AG09319 (cell line): ENCODE data around the gene CCDC12.

Source experiments
- DNase-seq: peaks from one replicate; pipeline ENCODE4 v3.0.0-alpha.2; 2010; ENCODE audit warnings: low read depth; ENCODE audit errors: extremely low read depth
- CTCF ChIP-seq: IDR thresholded peaks from 2 replicates; pipeline ENCODE4 v1.5.1; 2011; ENCODE audit warnings: low read depth, mild to moderate bottlenecking, inconsistent platforms, low read length, moderate library complexity

The CCDC12 gene

GRCh38 chr3:46950650-46951241, 25.8 kb downstream of the CCDC12 start:
- no peak for TF ChIP-seq CTCF
- no peak for DNase-seq

GRCh38 chr3:46950177-46950576, 26.4 kb downstream of the CCDC12 start:
- no peak for TF ChIP-seq CTCF
- no peak for DNase-seq

- no peak for TF ChIP-seq CTCF
- no peak for DNase-seq
Observed at GRCh38 chr3:46948830-46949671, 27.5 kb downstream of the CCDC12 start.

- DNase-seq: no peak
- TF ChIP-seq CTCF: no peak
Observed at GRCh38 chr3:46947981-46948791, 28.4 kb downstream of the CCDC12 start.

GRCh38 chr3:46947546-46947901, 29.0 kb downstream of the CCDC12 start:
- TF ChIP-seq CTCF: no peak

GRCh38 chr3:46946856-46947545, 29.5 kb downstream of the CCDC12 start:
- no peak for TF ChIP-seq CTCF
- DNase-seq: no peak

More at GRCh38 chr3:46947546-46947901, 29.0 kb downstream of the CCDC12 start:
- no peak for DNase-seq
